ENCODE data around the gene HS6ST3.

GRCh38 chr13:96511587-96511986 is 421.7 kb downstream of the HS6ST3 start:
- TF ChIP-seq POLR2A (IDR thresholded peaks at IDR 0.05) (no peak), CTCF (IDR thresholded peaks at IDR 0.05 in 4 of 5, conservative IDR thresholded peaks at IDR 0.05 in 1 of 5) (no peak)
